ENCODE data around the gene MT1F. TPM values are rescaled to one million over a fixed set of nuclear protein-coding genes. Genes with fewer than 3 reads are reported as not detected.
A peak's percentile ranks its signal among the peaks of the same experiment; 100 is the strongest.

Gene MT1F
- polyA plus RNA-seq, 1 donor: 77.0 TPM

DNA sequence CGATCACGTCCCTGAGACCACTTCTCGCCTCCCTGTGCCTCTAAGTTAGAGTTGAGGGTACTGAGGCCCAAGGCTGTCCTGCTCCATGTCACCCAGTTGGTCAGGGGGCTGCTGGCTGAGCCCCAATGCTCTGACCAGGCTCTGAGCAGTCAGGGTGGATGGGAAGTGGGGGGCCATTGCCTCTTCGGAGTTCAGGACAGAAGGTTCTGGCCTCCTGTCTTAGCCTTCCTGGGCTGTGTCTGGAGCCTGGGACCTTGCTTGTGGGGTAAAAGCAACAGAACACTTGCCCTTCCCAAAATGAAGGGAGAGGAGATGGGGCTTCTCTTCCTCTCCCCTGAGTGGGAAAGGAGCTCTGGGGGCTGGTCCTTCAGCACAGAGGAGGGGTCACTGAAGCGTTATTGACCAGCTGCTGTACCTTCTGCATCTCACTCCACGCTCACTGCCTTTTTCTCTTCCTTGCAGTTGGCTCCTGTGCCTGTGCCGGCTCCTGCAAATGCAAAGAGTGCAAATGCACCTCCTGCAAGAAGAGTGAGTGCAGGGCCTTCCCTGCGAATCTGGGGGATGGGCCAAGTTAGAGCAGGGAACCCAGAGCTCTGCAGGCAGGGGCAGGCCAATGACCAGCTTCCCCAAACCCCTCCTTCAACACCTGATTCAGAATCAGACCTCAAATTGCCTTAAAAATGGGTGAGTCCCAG lies 25.1 kb downstream of the MT1F start:
- DNase-seq: no peak
- Histone ChIP-seq H3K4me3 (ENCODE audit: low read length) (peak overlapping the region; percentile 61), H3K27me3 (ENCODE audit: control insufficient read depth, insufficient read depth, low read length) (no peaks in the 10 kb centered on the region), H3K9me3 (ENCODE audit: control insufficient read depth, low read depth, low read length) (peaks cover 6% of the 10 kb centered on the region), H3K36me3 (ENCODE audit: control insufficient read depth, insufficient read depth, low read length) (no peaks in the 10 kb centered on the region), H3K27ac (ENCODE audit: low read length) (peak overlapping the region; percentile 41), H3K4me1 (ENCODE audit: control insufficient read depth, insufficient read depth, low read length) (peaks cover 7% of the 10 kb centered on the region)
- no CpG with 5 or more reads among the region's 8 CpGs for WGBS (ENCODE audit: insufficient coverage, low lambda C conversion rate)

DNA sequence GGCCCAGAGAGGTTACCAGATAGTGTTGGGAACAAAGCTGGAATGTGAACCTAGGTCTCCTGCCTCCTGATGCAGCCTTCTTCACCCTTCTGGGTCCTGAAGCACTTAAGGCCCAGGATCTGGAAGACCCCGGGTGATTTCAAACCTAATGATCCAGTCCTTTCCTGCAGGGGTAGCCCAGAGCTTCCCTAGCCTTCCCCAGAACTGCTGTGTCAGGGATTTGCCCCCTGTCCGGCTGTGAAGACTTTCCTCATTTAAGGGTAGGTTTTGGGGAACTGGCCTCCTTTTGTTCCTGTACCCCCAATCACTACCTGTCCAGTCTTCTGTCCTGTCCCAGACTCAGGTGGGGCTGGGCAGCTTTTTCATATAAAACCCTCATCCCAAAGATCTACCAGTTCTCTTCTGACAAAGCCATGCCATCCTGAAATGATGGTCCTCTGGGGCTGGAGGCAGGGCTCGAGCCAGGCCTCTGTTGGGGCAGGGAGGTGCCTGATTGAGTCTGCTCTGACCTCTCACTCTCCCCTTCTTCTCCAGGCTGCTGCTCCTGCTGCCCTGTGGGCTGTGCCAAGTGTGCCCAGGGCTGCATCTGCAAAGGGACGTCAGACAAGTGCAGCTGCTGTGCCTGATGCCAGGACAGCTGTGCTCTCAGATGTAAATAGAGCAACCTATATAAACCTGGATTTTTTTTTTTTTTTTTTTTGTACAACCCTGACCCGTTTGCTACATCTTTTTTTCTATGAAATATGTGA lies 25.8 kb downstream of the MT1F start:
- Histone ChIP-seq H3K9me3 (ENCODE audit: control insufficient read depth, low read depth, low read length) (peaks cover 6% of the 10 kb centered on the region), H3K27ac (ENCODE audit: low read length) (no peak overlapping the region), H3K36me3 (ENCODE audit: control insufficient read depth, insufficient read depth, low read length) (no peaks in the 10 kb centered on the region), H3K27me3 (ENCODE audit: control insufficient read depth, insufficient read depth, low read length) (no peaks in the 10 kb centered on the region), H3K4me3 (ENCODE audit: low read length) (peak overlapping the region; percentile 61), H3K4me1 (ENCODE audit: control insufficient read depth, insufficient read depth, low read length) (peaks cover 7% of the 10 kb centered on the region)
- 40% methylated on average over 1 of the region's 5 CpGs for WGBS (ENCODE audit: insufficient coverage, low lambda C conversion rate)
- DNase-seq: no peak

DNA sequence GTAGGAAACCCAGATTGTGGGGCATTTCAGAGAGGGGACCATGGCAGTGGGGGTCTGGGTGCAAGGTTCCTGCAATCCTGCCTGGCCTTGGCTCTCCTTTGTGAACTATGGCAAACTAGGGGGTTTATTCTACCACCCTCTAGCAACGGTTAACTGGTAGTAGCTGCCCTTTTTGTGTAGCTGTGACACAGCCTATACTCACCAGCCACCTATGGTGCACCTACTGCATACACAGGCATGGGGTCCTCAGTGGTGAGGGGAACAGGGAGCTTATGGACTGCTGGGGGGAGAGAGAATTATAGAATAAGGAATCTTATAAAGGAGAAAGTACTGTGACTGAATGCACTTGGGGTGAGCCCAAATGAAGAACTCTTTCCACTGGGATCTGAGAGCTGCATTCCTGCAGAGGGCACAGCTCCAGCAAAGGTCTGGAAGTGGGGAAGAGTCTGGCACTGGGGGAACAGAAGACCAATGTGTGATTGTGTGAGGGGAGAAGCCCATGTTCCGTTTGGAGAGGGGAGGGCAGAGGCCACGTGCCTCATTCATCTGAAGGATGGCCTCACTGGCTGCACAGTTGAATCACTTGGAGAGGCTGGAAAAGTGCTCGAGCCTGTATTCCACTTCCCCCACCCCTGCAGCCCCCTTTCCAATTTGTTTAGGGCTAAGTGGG lies 26.6 kb downstream of the MT1F start:
- Histone ChIP-seq H3K27ac (ENCODE audit: low read length) (no peak overlapping the region), H3K36me3 (ENCODE audit: control insufficient read depth, insufficient read depth, low read length) (no peaks in the 10 kb centered on the region), H3K4me3 (ENCODE audit: low read length) (no peak overlapping the region), H3K27me3 (ENCODE audit: control insufficient read depth, insufficient read depth, low read length) (no peaks in the 10 kb centered on the region), H3K9me3 (ENCODE audit: control insufficient read depth, low read depth, low read length) (peaks cover 6% of the 10 kb centered on the region), H3K4me1 (ENCODE audit: control insufficient read depth, insufficient read depth, low read length) (peaks cover 7% of the 10 kb centered on the region)
- no peak for DNase-seq
- WGBS (ENCODE audit: insufficient coverage, low lambda C conversion rate): no CpG with 5 or more reads among the region's 4 CpGs

DNA sequence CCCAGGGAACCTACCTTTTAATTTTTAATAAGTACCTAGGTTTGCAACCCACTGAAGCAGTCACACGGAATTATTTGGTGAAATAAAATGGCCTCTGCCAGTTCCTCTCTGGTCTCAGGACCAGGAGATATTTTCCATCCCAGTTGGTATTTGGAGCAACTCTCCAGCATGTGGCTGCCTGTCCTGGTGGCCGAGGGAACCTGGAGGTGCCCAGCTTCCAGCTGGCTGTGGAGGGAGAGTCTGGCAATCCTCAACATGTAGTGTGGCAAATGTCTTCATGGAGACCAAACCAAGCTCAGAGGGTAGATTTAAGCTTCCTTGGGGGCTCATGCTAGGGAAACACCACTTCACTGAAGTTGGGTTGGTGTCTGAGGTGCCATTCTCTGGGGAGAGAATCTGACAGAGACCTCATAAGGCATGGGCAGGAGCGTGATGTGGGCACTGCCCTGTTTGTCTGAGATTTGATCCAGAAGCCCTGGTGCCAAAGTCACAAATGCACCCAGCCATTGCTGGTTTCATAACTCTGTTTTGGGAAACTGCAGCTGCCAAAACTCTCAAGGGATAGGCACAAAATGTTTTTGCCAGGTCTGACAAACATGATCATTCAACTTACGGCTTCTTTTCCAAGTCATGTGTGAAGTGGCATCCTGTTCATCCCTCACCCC lies 27.3 kb downstream of the MT1F start:
- no peak for DNase-seq
- Histone ChIP-seq H3K36me3 (ENCODE audit: control insufficient read depth, insufficient read depth, low read length) (no peaks in the 10 kb centered on the region), H3K27me3 (ENCODE audit: control insufficient read depth, insufficient read depth, low read length) (no peaks in the 10 kb centered on the region), H3K4me3 (ENCODE audit: low read length) (no peak overlapping the region), H3K27ac (ENCODE audit: low read length) (no peak overlapping the region), H3K9me3 (ENCODE audit: control insufficient read depth, low read depth, low read length) (peaks cover 6% of the 10 kb centered on the region), H3K4me1 (ENCODE audit: control insufficient read depth, insufficient read depth, low read length) (peaks cover 7% of the 10 kb centered on the region)
- WGBS (ENCODE audit: insufficient coverage, low lambda C conversion rate): no CpG with 5 or more reads among the region's 4 CpGs

DNA sequence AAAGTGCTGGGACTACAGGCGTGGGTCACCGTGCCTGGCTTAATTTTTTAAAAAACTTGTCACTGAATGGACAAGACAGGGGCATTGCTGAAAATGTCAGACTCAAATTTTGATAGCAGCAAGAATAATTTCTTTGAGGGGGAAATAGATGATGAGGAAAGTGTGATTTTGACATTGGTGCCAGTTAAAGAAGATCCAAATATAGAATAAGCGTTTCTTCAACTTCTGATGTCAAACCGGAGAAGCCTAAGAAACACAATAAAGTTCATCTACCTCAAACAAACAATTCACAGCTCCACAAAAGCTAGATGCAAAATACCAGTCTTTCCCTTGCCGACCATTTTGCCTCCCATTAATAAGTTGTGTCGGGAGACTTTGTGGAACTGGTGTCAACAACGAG lies 29.0 kb downstream of the MT1F start:
- H3K4me3 ChIP-seq (ENCODE audit: low read length): no peak overlapping the region
- WGBS (ENCODE audit: insufficient coverage, low lambda C conversion rate): 100% methylated on average over 2 of the region's 7 CpGs
- H3K4me1 ChIP-seq (ENCODE audit: control insufficient read depth, insufficient read depth, low read length): peaks cover 5% of the 10 kb centered on the region
- no peak for DNase-seq
- H3K27ac ChIP-seq (ENCODE audit: low read length): no peak overlapping the region
- H3K9me3 ChIP-seq (ENCODE audit: control insufficient read depth, low read depth, low read length): peaks cover 6% of the 10 kb centered on the region
- no peaks in the 10 kb centered on the region for H3K27me3 ChIP-seq (ENCODE audit: control insufficient read depth, insufficient read depth, low read length)
- H3K36me3 ChIP-seq (ENCODE audit: control insufficient read depth, insufficient read depth, low read length): no peaks in the 10 kb centered on the region

DNA sequence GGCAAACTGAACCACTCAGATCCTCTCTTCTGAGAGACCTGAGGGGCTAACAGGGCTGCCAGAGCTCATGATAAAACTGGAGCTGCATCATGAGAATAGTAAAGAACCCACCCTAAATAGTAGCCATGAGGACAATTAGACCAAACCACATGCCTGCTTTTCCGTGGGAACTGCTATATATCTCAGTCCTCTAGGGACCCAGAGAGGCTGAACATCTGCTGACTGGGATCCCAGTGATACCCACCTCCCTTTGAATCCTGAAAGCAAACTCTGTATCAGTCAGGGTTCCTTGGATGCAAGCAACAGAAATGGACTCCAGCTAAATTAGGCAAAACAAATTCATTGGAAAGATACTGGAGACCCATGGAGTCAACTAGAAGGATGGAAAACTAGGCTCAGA lies 31.0 kb downstream of the MT1F start:
- no peaks in the 10 kb centered on the region for H3K27me3 ChIP-seq (ENCODE audit: control insufficient read depth, insufficient read depth, low read length)
- DNase-seq: no peak
- H3K27ac ChIP-seq (ENCODE audit: low read length): no peak overlapping the region
- H3K36me3 ChIP-seq (ENCODE audit: control insufficient read depth, insufficient read depth, low read length): no peaks in the 10 kb centered on the region
- no CpG with 5 or more reads among the region's 1 CpG for WGBS (ENCODE audit: insufficient coverage, low lambda C conversion rate)
- peaks cover 6% of the 10 kb centered on the region for H3K9me3 ChIP-seq (ENCODE audit: control insufficient read depth, low read depth, low read length)
- H3K4me3 ChIP-seq (ENCODE audit: low read length): no peak overlapping the region
- H3K4me1 ChIP-seq (ENCODE audit: control insufficient read depth, insufficient read depth, low read length): peaks cover 6% of the 10 kb centered on the region

DNA sequence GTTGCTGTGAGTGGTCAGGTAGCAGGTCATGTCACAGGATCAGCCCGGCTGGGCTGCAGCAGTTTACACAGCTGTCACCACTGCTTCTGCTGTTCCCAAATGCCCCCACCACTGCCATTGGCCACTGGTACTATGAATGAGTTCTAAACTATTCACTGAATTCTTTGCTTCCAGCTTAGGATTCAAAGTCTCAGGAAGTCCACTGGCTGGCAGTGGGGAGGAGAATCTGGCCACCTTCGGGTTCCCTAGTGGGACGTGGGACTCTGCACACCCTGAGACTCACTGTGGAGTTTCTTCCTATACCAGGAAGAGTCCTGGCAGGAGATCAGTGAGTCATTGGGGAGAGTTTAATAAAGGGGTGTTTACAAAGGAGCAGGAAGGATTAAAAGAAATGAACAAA lies 31.4 kb downstream of the MT1F start:
- Histone ChIP-seq H3K36me3 (ENCODE audit: control insufficient read depth, insufficient read depth, low read length) (no peaks in the 10 kb centered on the region), H3K4me1 (ENCODE audit: control insufficient read depth, insufficient read depth, low read length) (peaks cover 6% of the 10 kb centered on the region), H3K27ac (ENCODE audit: low read length) (no peak overlapping the region), H3K27me3 (ENCODE audit: control insufficient read depth, insufficient read depth, low read length) (no peaks in the 10 kb centered on the region), H3K9me3 (ENCODE audit: control insufficient read depth, low read depth, low read length) (peaks cover 6% of the 10 kb centered on the region), H3K4me3 (ENCODE audit: low read length) (no peak overlapping the region)
- DNase-seq: no peak
- no CpG with 5 or more reads among the region's 3 CpGs for WGBS (ENCODE audit: insufficient coverage, low lambda C conversion rate)

DNA sequence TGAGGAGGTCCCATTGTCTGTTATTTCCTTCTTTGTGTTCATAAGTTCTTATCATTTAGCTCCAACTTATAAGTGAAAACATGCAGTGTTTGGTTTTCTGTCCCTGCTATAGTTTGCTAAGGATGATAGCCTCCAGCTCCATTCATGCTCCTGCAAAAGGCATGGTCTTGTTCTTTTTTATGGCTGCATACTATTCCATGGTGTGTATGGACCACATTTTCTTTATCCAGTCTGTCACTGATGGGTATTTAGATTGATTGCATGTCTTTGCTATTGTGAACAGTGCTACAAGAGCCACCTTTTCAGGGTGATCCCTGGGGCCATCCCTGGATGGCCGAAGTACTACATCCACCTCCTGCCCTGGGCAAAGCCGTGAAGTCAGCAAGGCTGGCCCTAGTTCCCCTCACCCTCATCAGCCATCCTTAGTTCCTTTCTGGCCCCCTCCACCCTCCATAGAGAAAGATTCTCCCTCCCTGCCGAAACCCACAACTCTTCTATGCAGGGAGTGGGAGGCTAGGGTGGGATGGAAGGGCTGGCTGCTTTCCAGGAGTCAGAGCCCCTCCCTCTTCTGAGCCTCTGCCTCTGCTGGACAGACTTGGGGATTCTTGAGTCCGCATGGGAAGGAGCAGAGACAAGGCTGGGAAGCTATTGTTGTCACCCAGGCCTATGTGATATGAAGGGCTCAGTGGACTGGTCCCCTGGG lies 32.8 kb downstream of the MT1F start:
- Histone ChIP-seq H3K27ac (ENCODE audit: low read length) (no peak overlapping the region), H3K36me3 (ENCODE audit: control insufficient read depth, insufficient read depth, low read length) (no peaks in the 10 kb centered on the region), H3K27me3 (ENCODE audit: control insufficient read depth, insufficient read depth, low read length) (no peaks in the 10 kb centered on the region), H3K4me3 (ENCODE audit: low read length) (no peak overlapping the region), H3K4me1 (ENCODE audit: control insufficient read depth, insufficient read depth, low read length) (peaks cover 6% of the 10 kb centered on the region), H3K9me3 (ENCODE audit: control insufficient read depth, low read depth, low read length) (peaks cover 6% of the 10 kb centered on the region)
- WGBS (ENCODE audit: insufficient coverage, low lambda C conversion rate): no CpG with 5 or more reads among the region's 4 CpGs
- DNase-seq: no peak

DNA sequence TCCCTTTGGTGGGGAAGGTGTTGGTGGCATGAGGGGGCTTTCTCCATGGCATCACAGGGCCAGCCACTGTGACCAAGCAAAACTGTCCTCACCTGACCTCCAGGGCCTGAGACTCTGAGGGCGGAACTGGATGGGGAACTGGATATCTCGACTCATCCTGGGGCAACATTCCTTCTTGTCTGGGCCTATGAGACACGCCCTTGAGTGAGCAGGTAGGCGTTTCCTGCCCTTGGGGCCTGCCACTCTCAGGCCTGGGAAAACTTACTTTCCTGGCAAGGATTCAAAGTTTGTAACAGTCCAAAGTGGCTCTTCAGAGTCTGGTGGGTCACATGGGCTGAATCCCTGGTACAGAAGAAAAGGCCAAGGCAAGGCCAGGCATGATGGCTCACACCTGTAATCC lies 34.1 kb downstream of the MT1F start:
- Histone ChIP-seq H3K4me1 (ENCODE audit: control insufficient read depth, insufficient read depth, low read length) (peaks cover 6% of the 10 kb centered on the region), H3K9me3 (ENCODE audit: control insufficient read depth, low read depth, low read length) (no peaks in the 10 kb centered on the region), H3K27me3 (ENCODE audit: control insufficient read depth, insufficient read depth, low read length) (no peaks in the 10 kb centered on the region), H3K27ac (ENCODE audit: low read length) (peak overlapping the region; percentile 51), H3K36me3 (ENCODE audit: control insufficient read depth, insufficient read depth, low read length) (no peaks in the 10 kb centered on the region), H3K4me3 (ENCODE audit: low read length) (no peak overlapping the region)
- peak; percentile 92 to 97 for DNase-seq
- WGBS (ENCODE audit: insufficient coverage, low lambda C conversion rate): no CpG with 5 or more reads among the region's 4 CpGs

DNA sequence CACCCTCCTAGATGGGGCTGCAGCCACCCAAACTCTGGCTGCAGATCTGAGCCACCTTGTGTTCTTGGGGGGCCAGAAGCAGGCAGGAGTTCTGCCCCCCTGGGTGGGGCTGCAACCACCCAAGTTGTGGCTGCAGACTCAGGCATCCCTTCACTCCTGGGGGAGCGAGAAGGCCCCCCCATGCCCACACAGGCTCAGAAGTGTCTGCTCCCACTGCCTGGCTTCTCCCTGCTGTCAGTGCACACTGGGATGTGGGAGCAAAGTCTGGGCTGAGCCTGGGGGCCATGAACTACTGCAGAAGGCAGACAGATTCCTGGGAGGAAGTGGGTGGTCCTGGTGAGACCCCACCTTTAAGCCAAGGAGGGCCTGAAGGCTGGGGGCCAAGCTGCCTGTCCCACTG lies 37.5 kb downstream of the MT1F start:
- no peaks in the 10 kb centered on the region for H3K9me3 ChIP-seq (ENCODE audit: control insufficient read depth, low read depth, low read length)
- no peak for DNase-seq
- no peaks in the 10 kb centered on the region for H3K36me3 ChIP-seq (ENCODE audit: control insufficient read depth, insufficient read depth, low read length)
- WGBS (ENCODE audit: insufficient coverage, low lambda C conversion rate): no CpG with 5 or more reads among the region's 1 CpG
- no peak overlapping the region for H3K27ac ChIP-seq (ENCODE audit: low read length)
- H3K4me1 ChIP-seq (ENCODE audit: control insufficient read depth, insufficient read depth, low read length): peaks cover 6% of the 10 kb centered on the region
- H3K27me3 ChIP-seq (ENCODE audit: control insufficient read depth, insufficient read depth, low read length): no peaks in the 10 kb centered on the region
- H3K4me3 ChIP-seq (ENCODE audit: low read length): no peak overlapping the region
